ENCODE measurements around the gene RSRC1. TPM values are rescaled to one million over a fixed set of nuclear protein-coding genes. Genes with fewer than 3 reads are reported as not detected.

Gene RSRC1
- total RNA-seq, 3 donors from 2014 or later, result 26.6 to 41.9 (median 29.9) TPM

GRCh38 chr3:158460926-158461325, 351.0 kb downstream of the RSRC1 start:
- DNase-seq, result no peak
- H3K36me3 ChIP-seq (ENCODE audit: low read depth), result no peaks in the 10 kb centered on the region
- intact Hi-C loops (cut with DNase I, micrococcal nuclease), result no loop called here
- no peaks in the 10 kb centered on the region for H3K9me3 ChIP-seq
- ATAC-seq, result peak; percentile 55
- TF ChIP-seq CTCF (IDR thresholded peaks at IDR 0.05), result no peak
- H3K4me3 ChIP-seq, result no peak overlapping the region
- H3K4me1 ChIP-seq (ENCODE audit: low read depth), result no peaks in the 10 kb centered on the region

GRCh38 chr3:158463556-158463955, 353.7 kb downstream of the RSRC1 start:
- intact Hi-C loops (cut with DNase I, micrococcal nuclease), result no loop called here
- no peaks in the 10 kb centered on the region for H3K36me3 ChIP-seq (ENCODE audit: low read depth)
- no peak overlapping the region for H3K4me3 ChIP-seq
- DNase-seq (no peak), ATAC-seq (no peak)
- no peaks in the 10 kb centered on the region for H3K9me3 ChIP-seq
- TF ChIP-seq CTCF (IDR thresholded peaks at IDR 0.05), result no peak
- no peaks in the 10 kb centered on the region for H3K4me1 ChIP-seq (ENCODE audit: low read depth)

- no peak for TF ChIP-seq CTCF (IDR thresholded peaks at IDR 0.05)
- H3K4me1 ChIP-seq (ENCODE audit: low read depth), result no peaks in the 10 kb centered on the region
- no peak for ATAC-seq
- intact Hi-C loops (cut with DNase I, micrococcal nuclease), result no loop called here
- H3K4me3 ChIP-seq, result no peak overlapping the region
- no peaks in the 10 kb centered on the region for H3K36me3 ChIP-seq (ENCODE audit: low read depth)
- peak in 1 of 3 donors; percentile 13 for DNase-seq
- no peaks in the 10 kb centered on the region for H3K9me3 ChIP-seq
These were observed 355.2 kb downstream of the RSRC1 start for GRCh38 chr3:158465074-158465473.

GRCh38 chr3:158470944-158471638, 361.2 kb downstream of the RSRC1 start:
- no peak for TF ChIP-seq CTCF (IDR thresholded peaks at IDR 0.05)
- Histone ChIP-seq H3K4me3 (no peak overlapping the region), H3K36me3 (ENCODE audit: low read depth) (no peaks in the 10 kb centered on the region), H3K9me3 (no peaks in the 10 kb centered on the region), H3K4me1 (ENCODE audit: low read depth) (peaks cover 9% of the 10 kb centered on the region)
- intact Hi-C loops (cut with DNase I, micrococcal nuclease), result no loop called here
- ATAC-seq (peak; percentile 13), DNase-seq (no peak)

GRCh38 chr3:158471639-158472294, 361.9 kb downstream of the RSRC1 start:
- H3K36me3 ChIP-seq (ENCODE audit: low read depth), result no peaks in the 10 kb centered on the region
- intact Hi-C loops (cut with DNase I, micrococcal nuclease), result no loop called here
- no peak overlapping the region for H3K4me3 ChIP-seq
- peaks cover 9% of the 10 kb centered on the region for H3K4me1 ChIP-seq (ENCODE audit: low read depth)
- ATAC-seq, result peak; percentile 69
- TF ChIP-seq CTCF (IDR thresholded peaks at IDR 0.05), result no peak
- no peak for DNase-seq
- no peaks in the 10 kb centered on the region for H3K9me3 ChIP-seq
